H1 (cell line): ENCODE data around the gene CIZ1. TPM values are rescaled to one million over a fixed set of nuclear protein-coding genes. Genes with fewer than 3 reads are reported as not detected.

Experiments used
- ASH2L ChIP-seq: fragments of 200-600, 300-600 bp; sonication (generic); IDR thresholded peaks from one replicate; pipeline ENCODE4 v1.7.1; 2017; ENCODE audit warnings: low read length
- ATF3 ChIP-seq: IDR thresholded peaks from 2 replicates; pipeline ENCODE4 v1.6.1; 2011; ENCODE audit warnings: low read depth, mild to moderate bottlenecking, low read length; ENCODE audit not compliant: insufficient read depth
- CBX5 ChIP-seq: fragments of 300-800, 300-1000 bp; sonication (generic); IDR thresholded peaks from 2 replicates; pipeline ENCODE4 v1.7.1; 2016; ENCODE audit warnings: antibody characterized with exemption, low read length, low read depth
- CBX8 ChIP-seq: fragments of 300-800, 300-1000 bp; sonication (generic); IDR thresholded peaks from 2 replicates; pipeline ENCODE4 v1.7.1; 2016; ENCODE audit warnings: low read depth, low read length, borderline replicate concordance
- CHD2 ChIP-seq: IDR thresholded peaks from 2 replicates; pipeline ENCODE4 v1.6.1; 2012; ENCODE audit warnings: low read length, improper control_type of control experiment
- CREB1 ChIP-seq: IDR thresholded peaks from 2 replicates; pipeline ENCODE4 v1.6.1; 2012; ENCODE audit warnings: inconsistent platforms
- CTCF ChIP-seq, 3 experiments: IDR thresholded peaks; 1 replicate in 2 of 3; 2 replicates in 1 of 3; pipeline versions ENCODE4 v1.5.1 to v1.6.1; 2011; ENCODE audit warnings: low read length in 3 of 3, mild to moderate bottlenecking in 3 of 3, inconsistent platforms in 2 of 3, low read depth in 1 of 3, moderate library complexity in 1 of 3; ENCODE audit not compliant: insufficient read depth in 1 of 3; ENCODE audit errors: control extremely low read depth in 1 of 3
- E2F6 ChIP-seq: IDR thresholded peaks from 2 replicates; pipeline ENCODE4 v1.6.1; 2012; ENCODE audit warnings: inconsistent platforms
- EGR1 ChIP-seq: IDR thresholded peaks from 2 replicates; pipeline ENCODE4 v1.6.1; 2011; ENCODE audit warnings: low read depth, low read length, borderline replicate concordance
- HDAC2 ChIP-seq, 2 experiments: fragments of 300-600 bp in 1 of 2; sonication (generic) in 1 of 2; IDR thresholded peaks; 2 replicates each; pipeline ENCODE4 v1.6.1; 2011 to 2012; ENCODE audit warnings: low read depth in 2 of 2, low read length in 2 of 2, mild to moderate bottlenecking in 2 of 2, moderate library complexity in 2 of 2, borderline replicate concordance in 1 of 2, inconsistent platforms in 1 of 2
- JUND ChIP-seq: IDR thresholded peaks from 2 replicates; pipeline ENCODE4 v1.6.1; 2011; ENCODE audit warnings: mild to moderate bottlenecking, improper control_type of control experiment, low read length
- MAFK ChIP-seq: IDR thresholded peaks from 2 replicates; pipeline ENCODE4 v1.6.1; 2012; ENCODE audit warnings: low read depth, mild to moderate bottlenecking, improper control_type of control experiment, low read length
- POU5F1 ChIP-seq: IDR thresholded peaks from 2 replicates; pipeline ENCODE4 v1.6.1; 2011; ENCODE audit warnings: low read depth, mild to moderate bottlenecking, low read length, moderate library complexity
- RFX5 ChIP-seq: IDR thresholded peaks from 2 replicates; pipeline ENCODE4 v1.6.1; 2011; ENCODE audit warnings: low read depth, low read length, improper control_type of control experiment, borderline replicate concordance
- SIX5 ChIP-seq: IDR thresholded peaks from 2 replicates; pipeline ENCODE4 v1.6.1; 2011; ENCODE audit warnings: mild to moderate bottlenecking, low read depth, low read length
- SUZ12 ChIP-seq: fragments of 200-600 bp; sonication (generic); IDR thresholded peaks from 2 replicates; pipeline ENCODE4 v1.6.1; 2012; ENCODE audit warnings: mild to moderate bottlenecking, inconsistent platforms, low read length, moderate library complexity, mixed read lengths
- TCF12 ChIP-seq: IDR thresholded peaks from 2 replicates; pipeline ENCODE4 v1.6.1; 2011; ENCODE audit warnings: low read depth, mild to moderate bottlenecking, low read length
- polyA plus RNA-seq, 7 experiments: library from polyadenylated mRNA; depleted of rRNA in 3 of 7; stranded (reverse) in 5 of 7; unstranded in 2 of 7; fragments of >200 nt in 5 of 7; fragments of 200-250 nt in 2 of 7; gene quantifications; 1 replicate in 5 of 7; 2 replicates in 1 of 7; 4 replicates in 1 of 7; pipeline versions ENCODE4 v1.2.1 to v1.2.3, GENCODE V29; 2011 to 2013; ENCODE audit warnings: missing spikeins in 2 of 7, mixed read lengths in 2 of 7
- total RNA-seq: library from RNA; stranded (reverse); fragmentation: NEBNext Ultra II Directional; extraction: Animal tissue kit (Norgen Biotek cat#: 25700); gene quantifications from 2 replicates; pipeline ENCODE4 v1.2.1, GENCODE V29; 2021
- TF ChIP-seq, protein P1 (sequence below): IDR thresholded peaks from 2 replicates; pipeline ENCODE4 v1.6.1; 2012; ENCODE audit warnings: inconsistent platforms
- TF ChIP-seq, protein P2 (sequence below): IDR thresholded peaks from 2 replicates; pipeline ENCODE4 v1.6.1; 2012; ENCODE audit warnings: low read length, inconsistent platforms

Gene CIZ1
- total and polyA plus RNA-seq, 2 of the 8 experiments (the other 6 are each of a cell fraction or from before 2014, with no cell fraction given) = 66.0 to 107 TPM

- TF ChIP-seq RFX5 (no peak), JUND (0 out of 2 replicates have a peak, but pooled peaks have one; percentile 24), ASH2L (no peak), MAFK (no peak), CBX5 (no peak), CHD2 (no peak), CTCF (IDR thresholded peaks at IDR 0.05; ENCODE audit: control extremely low read depth in 1 of 3, insufficient read depth in 1 of 3, low read depth in 1 of 3, low read length in 3 of 3) (peak; percentile 82 to 89 (median 89)), ATF3 (no peak; the same call in 1 of the 2 replicates), E2F6 (no peak), EGR1 (no peak; the same call in 1 of the 2 replicates), CBX8 (no peak), SIX5 (peak; percentile 77), POU5F1 (no peak), SUZ12 (no peak), TCF12 (no peak), CREB1 (0 out of 2 replicates have a peak, but pooled peaks have one; percentile 1), HDAC2 (IDR thresholded peaks at IDR 0.05; ENCODE audit: borderline replicate concordance in 1 of 2, low read depth in 2 of 2, low read length in 2 of 2) (no peak; a peak in 1 of 4 replicates)
- TF ChIP-seq, protein P1, sequence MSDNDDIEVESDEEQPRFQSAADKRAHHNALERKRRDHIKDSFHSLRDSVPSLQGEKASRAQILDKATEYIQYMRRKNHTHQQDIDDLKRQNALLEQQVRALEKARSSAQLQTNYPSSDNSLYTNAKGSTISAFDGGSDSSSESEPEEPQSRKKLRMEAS = peak; percentile 8; the same call in 1 of the 2 replicates
- TF ChIP-seq, protein P2, sequence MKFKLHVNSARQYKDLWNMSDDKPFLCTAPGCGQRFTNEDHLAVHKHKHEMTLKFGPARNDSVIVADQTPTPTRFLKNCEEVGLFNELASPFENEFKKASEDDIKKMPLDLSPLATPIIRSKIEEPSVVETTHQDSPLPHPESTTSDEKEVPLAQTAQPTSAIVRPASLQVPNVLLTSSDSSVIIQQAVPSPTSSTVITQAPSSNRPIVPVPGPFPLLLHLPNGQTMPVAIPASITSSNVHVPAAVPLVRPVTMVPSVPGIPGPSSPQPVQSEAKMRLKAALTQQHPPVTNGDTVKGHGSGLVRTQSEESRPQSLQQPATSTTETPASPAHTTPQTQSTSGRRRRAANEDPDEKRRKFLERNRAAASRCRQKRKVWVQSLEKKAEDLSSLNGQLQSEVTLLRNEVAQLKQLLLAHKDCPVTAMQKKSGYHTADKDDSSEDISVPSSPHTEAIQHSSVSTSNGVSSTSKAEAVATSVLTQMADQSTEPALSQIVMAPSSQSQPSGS = no peak
Observed at GRCh38 chr9:128203024-128203706, 11.8 kb upstream of the CIZ1 start, which contains the start of gene DNM1 (continued).
